ENCODE results near the gene CCL4.
"Not testable (repeated sequence)": the region's sequence is repeated elsewhere in the genome, so short reads cannot be mapped to it uniquely, and the experiment has no call there.

Gene CCL4

GRCh38 chr17:36087897-36088572 is 15.6 kb upstream of the CCL4 start:
- not testable (repeated sequence) for DNase-seq (ENCODE audit: low read depth in 4 of 4, low spot score in 1 of 4)

DNA sequence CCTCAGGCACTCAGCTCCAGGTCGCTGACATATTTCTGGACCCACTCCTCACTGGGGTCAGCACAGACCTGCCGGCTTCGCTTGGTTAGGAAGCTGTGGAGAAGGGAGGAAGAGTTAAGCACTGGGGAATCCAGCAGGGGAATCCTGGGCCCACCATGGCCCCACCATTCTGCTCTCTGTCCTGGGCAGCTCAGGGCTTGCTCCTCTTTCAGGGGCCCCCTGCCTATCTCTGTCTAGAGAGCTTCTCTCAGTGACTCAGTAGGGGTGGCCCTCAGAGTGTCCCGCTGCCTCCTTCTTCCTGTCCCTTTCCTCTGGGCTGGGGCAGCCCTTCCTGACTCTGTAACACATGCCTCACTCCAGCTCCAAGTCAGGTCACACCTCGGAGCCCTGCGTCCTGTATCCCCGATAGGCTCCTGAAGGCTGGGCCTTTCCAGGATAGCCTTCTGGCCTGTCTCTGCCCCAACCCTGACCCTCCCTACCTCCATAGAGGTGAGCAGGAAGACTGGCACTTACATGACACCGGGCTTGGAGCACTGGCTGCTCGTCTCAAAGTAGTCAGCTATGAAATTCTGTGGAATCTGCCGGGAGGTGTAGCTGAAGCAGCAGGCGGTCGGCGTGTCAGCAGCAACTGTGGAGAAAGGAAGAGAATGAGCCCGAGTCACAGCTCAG is 14.8 kb upstream of the CCL4 start:
- no peak for DNase-seq (ENCODE audit: low read depth in 4 of 4, low spot score in 1 of 4)

GRCh38 chr17:36089339-36089865 is 14.2 kb upstream of the CCL4 start:
- DNase-seq (ENCODE audit: low read depth in 4 of 4, low spot score in 1 of 4): no peak

GRCh38 chr17:36089888-36090836 is 13.5 kb upstream of the CCL4 start, which contains the start of gene CCL3:
Gene CCL3 (minus strand): TSS chr17:36090143. CDS start chr17:36090058, 85 bp downstream.
- peak in 1 of 4 experiments; percentile 34 for DNase-seq (ENCODE audit: low read depth in 4 of 4, low spot score in 1 of 4)

- DNase-seq (ENCODE audit: low read depth in 4 of 4, low spot score in 1 of 4): peak in 1 of 4 experiments; percentile 22
Observed at GRCh38 chr17:36092230-36092629, 11.4 kb upstream of the CCL4 start.

GRCh38 chr17:36092715-36093114 is 10.9 kb upstream of the CCL4 start:
- not testable (repeated sequence) for DNase-seq (ENCODE audit: low read depth in 4 of 4, low spot score in 1 of 4)

DNA sequence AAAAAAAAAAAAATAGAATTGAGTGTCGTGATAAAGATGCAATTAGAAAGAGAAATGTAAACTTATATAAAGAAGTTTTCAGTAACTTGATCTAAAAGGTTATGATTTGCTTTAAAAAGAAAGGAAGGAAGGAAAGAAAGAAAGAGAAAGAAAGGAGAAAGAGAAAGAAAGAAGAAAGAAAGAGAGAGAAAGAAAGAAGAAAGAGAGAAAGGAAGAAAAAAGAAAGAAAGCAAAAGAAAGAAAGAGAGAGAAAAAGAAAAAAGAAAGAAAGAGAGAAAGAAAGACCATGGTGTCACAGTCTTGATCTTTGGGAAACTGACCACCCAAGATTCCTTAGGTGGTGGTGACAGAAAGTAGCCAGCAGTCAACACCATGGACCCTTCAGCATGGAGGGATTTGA is 9.4 kb upstream of the CCL4 start:
- DNase-seq (ENCODE audit: low read depth in 4 of 4, low spot score in 1 of 4): no peak

DNA sequence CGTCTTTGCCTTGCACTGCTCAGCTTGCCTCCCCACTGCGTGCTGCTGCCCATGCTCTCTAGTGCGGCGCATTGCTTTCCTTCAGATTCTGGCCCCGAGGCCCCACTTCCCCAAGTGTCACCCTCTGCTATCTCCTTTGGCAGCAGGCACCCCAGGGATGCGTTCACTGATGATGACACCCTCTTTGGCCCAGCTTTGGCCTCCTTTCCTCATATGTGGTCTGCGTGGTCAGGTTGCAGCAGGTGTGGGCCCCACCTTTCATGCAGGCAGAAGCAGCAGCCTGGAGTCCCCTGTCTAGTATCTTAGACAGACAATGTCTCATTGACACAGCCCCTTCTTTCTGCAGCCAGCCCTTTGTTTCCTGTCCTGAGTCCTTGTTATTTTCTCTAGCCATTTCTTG is 8.9 kb upstream of the CCL4 start:
- no peak for DNase-seq (ENCODE audit: low read depth in 4 of 4, low spot score in 1 of 4)

DNA sequence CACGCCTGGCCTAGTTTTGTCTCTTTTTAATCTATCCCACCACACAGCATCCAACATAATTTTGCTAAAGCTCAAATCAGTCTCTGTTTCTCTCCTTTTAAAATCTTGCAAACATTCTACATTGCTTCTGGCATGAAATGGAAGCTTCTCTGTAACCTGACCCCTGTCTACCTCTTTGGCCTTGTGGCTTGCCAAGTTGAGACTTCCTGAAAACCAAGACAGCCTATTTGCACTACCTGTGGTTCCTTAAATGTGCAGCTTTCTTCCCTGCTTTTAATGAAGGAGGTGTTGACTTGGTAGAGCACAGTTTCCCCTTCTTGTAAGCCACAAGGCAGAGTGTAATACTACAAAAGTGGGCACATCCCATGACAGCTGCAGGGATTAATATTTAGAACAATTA is 7.6 kb upstream of the CCL4 start:
- DNase-seq (ENCODE audit: low read depth in 4 of 4, low spot score in 1 of 4): no peak

DNA sequence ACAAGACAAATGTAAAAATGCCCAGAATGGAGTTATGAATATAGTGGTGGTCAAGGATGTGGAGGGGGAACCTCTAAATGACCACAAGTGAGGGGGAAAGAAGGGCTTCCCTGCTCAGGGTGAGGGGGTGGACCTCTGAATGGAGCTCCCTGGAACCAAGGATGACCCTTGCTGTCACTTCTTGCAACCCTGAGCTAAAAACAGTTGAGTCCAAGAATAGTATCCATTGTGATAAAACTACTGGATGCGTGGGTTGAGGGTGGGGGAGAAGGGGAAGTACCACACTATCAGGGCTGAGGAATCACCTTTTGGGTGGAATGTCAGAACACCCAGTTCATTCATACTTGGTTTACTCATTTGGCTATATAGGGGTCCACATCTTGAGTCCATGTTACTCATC is 4.6 kb upstream of the CCL4 start:
- DNase-seq (ENCODE audit: low read depth in 4 of 4, low spot score in 1 of 4): not testable (repeated sequence)

- DNase-seq (ENCODE audit: low read depth in 4 of 4, low spot score in 1 of 4): not testable (repeated sequence)
Observed at GRCh38 chr17:36104246-36104645, 619 bp downstream of the CCL4 start.

DNA sequence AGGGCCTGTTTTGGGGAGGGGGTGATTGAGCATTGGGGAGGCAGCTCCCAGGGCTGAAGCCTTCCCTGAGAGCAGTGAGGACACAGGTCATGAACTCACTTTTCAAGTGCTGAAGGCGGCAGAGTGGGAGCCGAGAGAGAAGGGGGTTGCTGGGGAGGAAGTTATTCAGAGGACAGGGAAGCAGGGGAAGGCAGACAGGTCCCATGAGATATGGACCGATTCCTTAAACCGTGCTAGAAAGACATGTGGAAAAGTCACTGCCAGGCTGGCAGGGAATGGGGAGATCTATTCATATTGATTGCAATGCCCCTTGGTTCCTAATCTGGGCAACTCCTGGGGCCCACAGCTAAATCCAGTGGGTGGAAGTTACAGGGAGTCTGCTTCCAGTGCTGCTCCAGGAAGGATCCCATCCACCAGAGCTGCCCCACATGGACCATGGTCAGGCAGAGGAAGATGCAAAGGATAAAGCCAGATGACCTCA is 1.1 kb downstream of the CCL4 start:
- DNase-seq (ENCODE audit: low read depth in 4 of 4, low spot score in 1 of 4): no peak

- no peak for DNase-seq (ENCODE audit: low read depth in 4 of 4, low spot score in 1 of 4)
Observed at GRCh38 chr17:36105781-36106492, 2.3 kb downstream of the CCL4 start.

DNA sequence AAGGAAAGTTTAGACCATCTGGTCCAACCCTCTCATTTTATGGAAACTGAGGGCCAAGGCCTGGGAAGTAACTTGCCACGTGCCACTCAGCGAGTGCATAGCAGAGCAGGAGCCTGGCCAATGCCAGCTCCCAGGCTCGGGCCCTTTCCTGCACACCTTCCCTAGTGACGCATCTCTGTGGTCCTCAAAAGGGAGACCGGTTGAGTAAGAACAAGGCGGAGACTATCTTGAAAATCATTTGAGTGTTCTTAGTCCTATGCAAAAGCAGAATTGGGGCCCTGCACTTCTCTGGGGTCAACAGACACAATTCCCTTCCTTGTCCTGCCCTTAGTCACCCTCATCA is 2.8 kb downstream of the CCL4 start:
- DNase-seq (ENCODE audit: low read depth in 4 of 4, low spot score in 1 of 4): no peak

DNA sequence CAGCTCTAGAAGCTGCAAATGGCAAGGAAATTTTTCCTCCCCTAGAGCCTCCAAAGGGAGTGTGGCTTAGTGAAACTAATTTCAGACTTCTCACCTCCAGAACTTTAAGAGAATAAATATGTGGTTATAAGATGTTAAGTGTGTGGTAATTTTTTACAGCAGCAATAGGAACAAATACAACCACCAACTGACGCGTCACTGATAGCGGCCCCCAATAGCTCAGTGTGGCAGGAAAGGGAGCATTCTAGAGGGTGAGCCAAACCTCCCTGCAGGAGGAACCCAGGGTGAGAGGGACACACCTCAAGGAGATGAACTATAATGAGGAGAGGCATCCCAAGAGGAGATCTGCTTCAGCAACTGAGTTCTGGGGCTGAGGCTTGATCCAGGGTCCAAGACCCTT is 4.0 kb downstream of the CCL4 start:
- no peak for DNase-seq (ENCODE audit: low read depth in 4 of 4, low spot score in 1 of 4)

- DNase-seq (ENCODE audit: low read depth in 4 of 4, low spot score in 1 of 4): not testable (repeated sequence)
Observed at GRCh38 chr17:36108265-36108664, 4.6 kb downstream of the CCL4 start.

DNA sequence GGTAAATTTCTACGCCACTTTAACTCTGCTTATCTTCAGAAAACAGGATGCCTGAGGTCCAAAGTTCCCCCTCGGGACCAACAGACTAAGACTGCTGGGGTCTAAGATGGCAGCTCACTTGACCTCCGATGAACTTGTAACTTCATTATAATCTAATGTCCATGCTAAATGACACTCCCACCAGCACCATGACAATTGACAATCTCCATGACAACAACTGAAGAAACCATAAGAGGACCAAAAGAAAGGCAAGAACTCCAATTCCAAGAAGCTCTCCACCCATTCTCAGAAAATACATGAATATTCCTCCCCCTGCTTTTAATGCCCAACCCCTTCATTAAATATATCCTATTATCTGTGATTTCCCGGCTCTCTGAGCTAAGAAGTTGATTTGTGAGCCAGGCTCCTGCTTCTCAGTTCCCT is 7.5 kb downstream of the CCL4 start:
- no peak for DNase-seq (ENCODE audit: low read depth in 4 of 4, low spot score in 1 of 4)

GRCh38 chr17:36112572-36112971 is 8.9 kb downstream of the CCL4 start:
- DNase-seq (ENCODE audit: low read depth in 4 of 4, low spot score in 1 of 4): no peak

DNA sequence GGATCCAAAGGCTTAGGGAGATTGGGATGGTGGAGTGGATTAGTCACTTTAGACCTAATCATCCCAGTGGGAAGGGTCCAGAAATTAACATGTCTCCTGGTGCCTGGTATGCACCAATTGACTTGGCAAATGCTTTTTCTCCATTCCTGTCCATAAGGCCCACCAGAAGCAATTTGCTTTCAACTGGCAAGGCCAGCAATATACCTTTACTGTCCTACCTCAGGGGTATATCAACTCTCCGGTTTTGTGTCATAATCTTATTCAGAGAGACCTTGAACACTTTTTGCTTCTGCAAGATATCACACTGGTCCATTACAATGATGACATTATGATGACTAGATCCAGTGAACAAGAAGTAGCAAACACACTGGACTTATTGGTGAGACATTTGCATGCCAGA is 9.5 kb downstream of the CCL4 start:
- not testable (repeated sequence) for DNase-seq (ENCODE audit: low read depth in 4 of 4, low spot score in 1 of 4)

DNA sequence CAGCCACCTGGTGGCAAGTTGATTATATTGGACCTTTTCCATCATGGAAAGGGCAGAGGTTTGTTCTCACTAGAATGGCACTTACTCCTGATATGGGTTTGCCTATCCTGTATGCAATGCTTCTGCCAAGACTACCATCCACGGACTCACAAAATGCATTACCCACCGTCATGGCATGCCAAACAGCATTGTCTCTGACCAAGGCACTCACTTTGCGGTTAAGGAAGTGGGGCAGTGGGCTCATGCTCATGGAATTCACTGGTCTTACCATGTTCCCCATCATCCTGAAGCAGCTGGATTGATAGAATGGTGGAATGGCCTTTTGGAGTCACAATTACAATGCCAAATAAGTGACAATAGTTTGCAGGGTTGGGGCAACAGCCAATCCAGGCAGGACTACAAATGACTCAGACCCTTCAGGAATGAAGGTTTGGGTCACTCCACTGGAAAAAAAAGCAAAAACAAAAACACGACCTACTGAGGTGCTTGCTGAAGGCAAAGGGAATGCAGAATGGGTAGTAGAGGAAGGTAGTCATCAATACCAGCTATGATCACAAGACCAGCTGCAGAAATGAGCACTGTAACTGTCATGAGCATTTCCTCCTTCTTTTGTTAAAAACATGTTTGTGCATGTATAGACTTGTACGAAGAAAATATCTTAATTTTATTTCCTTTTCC is 11.5 kb downstream of the CCL4 start:
- not testable (repeated sequence) for DNase-seq (ENCODE audit: low read depth in 4 of 4, low spot score in 1 of 4)
